Measurements from ENCODE around the gene UBQLN4.
"Not testable (repeated sequence)": the region's sequence is repeated elsewhere in the genome, so short reads cannot be mapped to it uniquely, and the experiment has no call there.

UBQLN4 gene

GRCh38 chr1:156060937-156061636, 7.5 kb upstream of the UBQLN4 start, which contains the start of gene RAB25:
Gene RAB25, plus strand, starts transcription at chr1:156061160. Its CDS starts 241 bp downstream, at chr1:156061401.
- DNase-seq (ENCODE audit: low spot score) = no peak

GRCh38 chr1:156056326-156056849, 2.8 kb upstream of the UBQLN4 start:
- no peak for DNase-seq (ENCODE audit: low spot score)

GRCh38 chr1:156055281-156056048, 1.9 kb upstream of the UBQLN4 start:
- DNase-seq (ENCODE audit: low spot score) = no peak

DNA sequence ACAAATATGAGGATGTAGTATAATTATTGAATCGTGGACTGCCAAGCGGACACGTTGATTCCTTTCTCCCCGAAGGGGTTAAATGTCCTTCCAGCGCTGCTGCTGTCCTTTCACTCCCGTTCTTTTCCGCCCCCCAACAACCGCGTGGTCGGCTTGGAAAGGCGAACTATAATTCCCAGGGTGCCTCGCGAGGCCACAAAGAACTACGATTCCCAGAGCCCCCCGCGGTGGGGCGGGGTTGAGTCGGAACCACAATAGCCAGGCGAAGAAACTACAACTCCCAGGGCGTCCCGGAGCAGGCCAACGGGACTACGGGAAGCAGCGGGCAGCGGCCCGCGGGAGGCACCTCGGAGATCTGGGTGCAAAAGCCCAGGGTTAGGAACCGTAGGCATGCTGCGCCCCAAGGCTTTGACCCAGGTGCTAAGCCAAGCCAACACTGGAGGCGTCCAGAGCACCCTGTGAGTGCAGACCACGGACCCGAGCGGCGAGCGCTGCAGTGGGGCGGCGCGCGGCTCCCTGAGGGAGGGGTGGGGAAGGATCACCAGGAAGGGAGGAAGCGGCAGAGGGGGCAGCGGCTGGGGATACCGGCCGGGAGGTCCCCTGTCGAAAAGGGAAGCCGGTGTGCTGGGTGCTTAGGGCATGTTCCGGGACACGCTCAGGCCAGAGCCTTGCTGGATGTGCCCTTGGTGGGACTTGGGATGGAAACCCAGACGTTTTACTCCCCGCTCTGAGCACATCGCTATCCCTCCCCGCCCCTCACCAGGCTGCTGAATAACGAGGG, 1.1 kb upstream of the UBQLN4 start, which contains the start of gene LAMTOR2:
LAMTOR2 (plus strand) TSS at position 283 of the 781 bp plus-strand sequence; CDS start at position 391, 108 bp downstream.
- DNase-seq (ENCODE audit: low spot score) = peak; percentile 100

- DNase-seq (ENCODE audit: low spot score) = peak; percentile 87
These were observed 483 bp downstream of the UBQLN4 start for GRCh38 chr1:156052862-156053767.

GRCh38 chr1:156051011-156051725, 2.4 kb downstream of the UBQLN4 start:
- DNase-seq (ENCODE audit: low spot score) = no peak

GRCh38 chr1:156050376-156050775, 3.2 kb downstream of the UBQLN4 start:
- no peak for DNase-seq (ENCODE audit: low spot score)

DNA sequence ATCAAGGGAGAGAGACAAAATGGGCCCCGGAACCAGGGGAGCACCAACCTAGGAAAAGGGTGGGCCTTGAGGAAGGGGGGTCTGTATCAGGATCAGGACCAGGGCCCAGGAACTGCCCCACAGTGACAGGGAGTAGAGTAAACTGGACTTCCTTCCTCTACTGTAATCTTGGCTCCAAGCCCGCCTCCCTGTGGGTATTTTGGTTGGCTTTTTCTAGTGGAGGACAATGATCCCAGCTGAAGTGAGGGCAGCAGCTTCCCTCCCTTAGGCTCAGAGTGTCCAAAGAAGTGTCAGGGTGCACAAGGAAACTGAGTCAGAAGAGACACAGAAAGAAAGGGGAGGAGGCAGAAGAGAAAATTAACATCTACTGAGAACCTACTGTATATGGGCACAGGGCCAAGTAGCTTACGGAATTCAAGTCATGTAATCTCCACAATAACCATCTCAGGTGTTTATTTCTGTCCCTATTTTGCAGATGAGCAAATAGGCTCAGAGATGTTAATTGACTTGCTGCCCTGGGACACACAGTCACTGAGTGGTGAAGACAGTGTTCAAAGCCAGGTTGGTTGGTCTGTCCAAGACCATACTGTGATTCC, 4.8 kb downstream of the UBQLN4 start:
- DNase-seq (ENCODE audit: low spot score) = no peak

DNA sequence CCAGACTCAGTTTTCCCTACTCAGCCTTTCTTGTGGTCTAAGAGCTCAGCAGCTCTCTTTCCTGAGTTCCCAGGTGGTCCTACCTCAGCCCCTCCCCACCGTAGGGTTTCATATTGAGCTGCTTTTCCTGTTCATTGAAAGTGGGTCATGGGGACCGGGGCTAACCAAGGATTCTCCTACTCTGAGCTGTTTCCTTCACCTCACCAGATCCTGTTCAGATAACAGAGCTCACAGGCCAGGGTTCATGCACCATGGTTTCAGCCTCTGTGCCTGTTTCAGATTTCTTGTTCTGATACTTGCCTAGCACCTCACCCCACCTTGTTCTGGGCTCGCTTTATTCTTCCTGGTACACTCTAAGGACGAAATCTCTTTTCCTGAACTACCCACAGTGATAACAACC, 8.5 kb downstream of the UBQLN4 start:
- DNase-seq (ENCODE audit: low spot score) = no peak

DNA sequence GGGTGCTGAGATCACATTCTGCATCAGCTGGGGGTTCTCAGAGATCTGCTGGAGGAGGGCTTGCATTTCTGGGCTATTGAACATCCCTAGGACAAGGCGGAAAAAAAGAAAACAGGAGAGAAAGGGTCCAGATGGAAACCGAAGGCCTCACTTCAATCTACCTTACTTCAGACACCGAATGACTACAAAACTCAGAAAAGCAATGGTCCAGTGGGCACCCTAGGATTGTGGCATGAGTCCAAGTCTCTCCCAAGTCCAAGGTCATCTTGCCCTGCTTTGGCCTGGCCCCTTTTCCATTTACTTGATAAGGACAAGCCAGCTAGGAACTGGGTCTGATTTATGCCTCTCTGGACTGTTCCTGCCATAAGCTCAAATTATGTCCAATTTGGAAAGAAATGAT, 10.8 kb downstream of the UBQLN4 start:
- DNase-seq (ENCODE audit: low spot score) = no peak

- not testable (repeated sequence) for DNase-seq (ENCODE audit: low spot score)
These were observed 18.6 kb downstream of the UBQLN4 start for GRCh38 chr1:156034991-156035390.

GRCh38 chr1:156033011-156033410, 20.6 kb downstream of the UBQLN4 start:
- no peak for DNase-seq (ENCODE audit: low spot score)

GRCh38 chr1:156026588-156026987, 27.0 kb downstream of the UBQLN4 start:
- DNase-seq (ENCODE audit: low spot score) = no peak

DNA sequence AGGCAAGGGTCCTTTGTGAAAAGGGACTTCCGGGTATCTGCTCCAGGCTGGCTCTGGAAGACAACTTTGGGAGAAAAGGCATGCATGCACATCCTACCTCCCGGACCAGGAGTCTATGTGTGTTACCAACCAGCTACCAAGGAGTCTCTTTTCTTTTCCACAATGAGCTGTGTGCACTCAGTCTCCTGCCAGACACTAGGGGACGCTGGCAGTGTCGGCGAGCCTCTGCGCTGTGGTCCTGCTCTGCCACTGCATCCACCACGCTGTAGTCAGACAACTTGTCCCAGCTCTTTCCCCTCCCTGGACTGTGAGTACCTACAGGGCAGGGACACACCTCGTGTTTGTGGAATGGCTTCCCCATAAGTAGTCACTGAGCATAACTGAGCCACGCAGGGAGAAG, 27.7 kb downstream of the UBQLN4 start:
- no peak for DNase-seq (ENCODE audit: low spot score)

- no peak for DNase-seq (ENCODE audit: low spot score)
These were observed 28.8 kb downstream of the UBQLN4 start for GRCh38 chr1:156024801-156025200.

DNA sequence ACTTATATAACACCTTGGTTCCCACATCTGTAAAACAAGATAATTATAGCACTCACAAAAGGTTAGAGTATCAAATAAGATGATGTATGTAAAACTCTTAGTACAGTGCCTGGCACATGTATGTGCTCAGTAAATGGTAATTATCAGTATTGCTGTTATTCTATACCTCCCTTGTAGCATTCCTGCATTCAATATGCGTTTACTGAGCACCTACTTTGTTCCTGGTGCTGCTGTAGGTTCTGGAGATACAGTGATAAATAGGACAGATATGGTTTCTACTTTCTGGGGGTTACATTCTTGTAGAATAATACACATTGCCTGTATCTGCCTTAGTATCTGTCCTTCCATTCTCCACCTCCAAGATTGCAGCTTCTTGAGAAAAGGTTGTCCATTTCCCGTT, 31.6 kb downstream of the UBQLN4 start:
- no peak for DNase-seq (ENCODE audit: low spot score)

DNA sequence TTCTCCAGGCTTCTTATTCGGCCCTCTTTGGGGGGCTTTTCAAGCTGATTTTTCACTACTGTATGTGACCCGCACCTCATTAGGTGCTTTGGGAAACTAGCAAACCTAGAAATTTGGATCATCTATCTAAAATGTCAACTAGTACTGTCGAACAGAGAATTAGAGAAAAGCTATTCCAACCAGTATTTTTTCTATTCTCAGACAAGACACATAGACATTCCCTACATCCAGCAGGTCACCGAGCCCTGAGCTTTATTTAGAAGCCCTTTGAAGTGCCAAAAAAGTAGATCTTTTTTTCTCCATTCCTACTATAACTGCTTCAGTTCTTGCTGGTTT, 32.5 kb downstream of the UBQLN4 start:
- DNase-seq (ENCODE audit: low spot score) = no peak

GRCh38 chr1:156020293-156021092, 33.1 kb downstream of the UBQLN4 start, which contains the start of gene SSR2:
Gene SSR2, minus strand, starts transcription at chr1:156020951. Its CDS starts 784 bp downstream, at chr1:156020167.
- DNase-seq (ENCODE audit: low spot score) = peak; percentile 90

GRCh38 chr1:156019946-156020292, 33.7 kb downstream of the UBQLN4 start:
- DNase-seq (ENCODE audit: low spot score) = no peak

All from left forelimb (tissue), 1 donor.